ENCODE results near the gene KLF4. TPM values are rescaled to one million over a fixed set of nuclear protein-coding genes. Genes with fewer than 3 reads are reported as not detected.

KLF4 gene
- total RNA-seq, 1 experiment from 2014 or later: not detected

DNA sequence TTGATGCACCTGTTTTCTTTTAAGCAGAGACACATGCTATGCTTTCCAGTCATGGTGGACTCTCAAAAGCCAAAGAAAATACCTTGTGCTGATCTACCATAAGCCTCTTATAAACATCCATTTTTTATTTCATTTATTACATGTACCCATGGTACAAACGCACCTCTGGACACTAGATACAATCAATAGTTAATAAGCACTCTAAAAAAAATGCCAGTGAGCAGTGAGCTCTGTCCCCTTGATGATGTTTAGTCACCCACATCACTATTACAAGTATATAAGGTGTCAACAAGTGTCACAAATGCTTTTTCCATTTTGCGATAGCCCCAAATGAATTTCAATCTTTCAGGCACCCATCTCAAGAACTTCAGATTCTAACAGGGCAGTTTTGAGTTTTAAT, 5.9 kb downstream of the KLF4 start:
- Histone ChIP-seq H3K4me1 (ENCODE audit: low read length) (no peaks in the 10 kb centered on the region), H3K79me2 (ENCODE audit: low read length) (no peaks in the 10 kb centered on the region), H4K20me1 (ENCODE audit: insufficient read depth, low read depth, low read length) (no peaks in the 10 kb centered on the region), H2AFZ (ENCODE audit: low read length) (no peak overlapping the region), H3K27ac (ENCODE audit: low read length) (no peak overlapping the region), H3K4me3 (ENCODE audit: low read length) (no peak overlapping the region), H3K36me3 (ENCODE audit: insufficient read depth, low read length) (no peaks in the 10 kb centered on the region), H3K27me3 (ENCODE audit: low read length) (no peaks in the 10 kb centered on the region), H3K9me2 (replicated peaks; ENCODE audit: insufficient read depth, low read length) (no peaks in the 10 kb centered on the region), H3K4me2 (ENCODE audit: low read depth, low read length, poor library complexity, severe bottlenecking) (no peak overlapping the region), H3K9ac (ENCODE audit: low read length) (no peak overlapping the region), H3K9me3 (ENCODE audit: low read length) (no peaks in the 10 kb centered on the region)
- DNase-seq: no peak

GRCh38 chr9:107481035-107481434, 8.5 kb downstream of the KLF4 start:
- Histone ChIP-seq H3K27ac (ENCODE audit: low read length) (no peak overlapping the region), H3K9ac (ENCODE audit: low read length) (no peak overlapping the region), H4K20me1 (ENCODE audit: insufficient read depth, low read depth, low read length) (no peaks in the 10 kb centered on the region), H3K4me3 (ENCODE audit: low read length) (no peak overlapping the region), H3K4me1 (ENCODE audit: low read length) (no peaks in the 10 kb centered on the region), H3K9me3 (ENCODE audit: low read length) (no peaks in the 10 kb centered on the region), H3K9me2 (replicated peaks; ENCODE audit: insufficient read depth, low read length) (no peaks in the 10 kb centered on the region), H2AFZ (ENCODE audit: low read length) (no peak overlapping the region), H3K36me3 (ENCODE audit: insufficient read depth, low read length) (no peaks in the 10 kb centered on the region), H3K27me3 (ENCODE audit: low read length) (no peaks in the 10 kb centered on the region), H3K79me2 (ENCODE audit: low read length) (no peaks in the 10 kb centered on the region), H3K4me2 (ENCODE audit: low read depth, low read length, poor library complexity, severe bottlenecking) (no peak overlapping the region)
- DNase-seq: no peak

GRCh38 chr9:107480386-107480789, 9.2 kb downstream of the KLF4 start:
- H3K9me2 ChIP-seq (replicated peaks; ENCODE audit: insufficient read depth, low read length): no peaks in the 10 kb centered on the region
- no peaks in the 10 kb centered on the region for H3K4me1 ChIP-seq (ENCODE audit: low read length)
- no peak for DNase-seq
- no peak overlapping the region for H3K9ac ChIP-seq (ENCODE audit: low read length)
- no peak overlapping the region for H3K4me3 ChIP-seq (ENCODE audit: low read length)
- no peaks in the 10 kb centered on the region for H3K36me3 ChIP-seq (ENCODE audit: insufficient read depth, low read length)
- H3K79me2 ChIP-seq (ENCODE audit: low read length): no peaks in the 10 kb centered on the region
- no peaks in the 10 kb centered on the region for H3K27me3 ChIP-seq (ENCODE audit: low read length)
- H2AFZ ChIP-seq (ENCODE audit: low read length): no peak overlapping the region
- no peak overlapping the region for H3K27ac ChIP-seq (ENCODE audit: low read length)
- H3K4me2 ChIP-seq (ENCODE audit: low read depth, low read length, poor library complexity, severe bottlenecking): no peak overlapping the region
- H3K9me3 ChIP-seq (ENCODE audit: low read length): no peaks in the 10 kb centered on the region
- H4K20me1 ChIP-seq (ENCODE audit: insufficient read depth, low read depth, low read length): no peaks in the 10 kb centered on the region

GRCh38 chr9:107478805-107479204, 10.8 kb downstream of the KLF4 start:
- H4K20me1 ChIP-seq (ENCODE audit: insufficient read depth, low read depth, low read length): no peaks in the 10 kb centered on the region
- DNase-seq: no peak
- H3K9me3 ChIP-seq (ENCODE audit: low read length): no peaks in the 10 kb centered on the region

DNA sequence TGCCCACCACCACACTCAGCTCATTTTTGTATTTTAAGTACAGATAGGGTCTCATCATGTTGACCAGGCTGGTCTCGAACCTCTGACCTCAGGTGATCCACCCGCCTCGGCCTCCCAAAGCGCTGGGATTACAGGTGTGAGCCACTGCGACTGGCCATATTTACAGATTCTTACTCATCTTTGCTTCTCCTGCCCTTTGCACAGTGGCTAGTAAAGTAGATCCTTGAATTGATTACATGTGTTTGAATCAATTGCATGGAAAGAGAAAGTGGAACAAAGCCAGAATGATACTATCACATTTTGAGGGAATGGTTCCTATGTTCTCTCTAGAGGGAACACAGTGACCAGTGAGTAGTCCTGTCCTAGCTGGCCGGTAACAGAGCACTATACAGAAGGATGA, 15.4 kb downstream of the KLF4 start:
- no peaks in the 10 kb centered on the region for H4K20me1 ChIP-seq (ENCODE audit: insufficient read depth, low read depth, low read length)
- H3K4me2 ChIP-seq (ENCODE audit: low read depth, low read length, poor library complexity, severe bottlenecking): no peak overlapping the region
- H3K27ac ChIP-seq (ENCODE audit: low read length): no peak overlapping the region
- no peaks in the 10 kb centered on the region for H3K9me2 ChIP-seq (replicated peaks; ENCODE audit: insufficient read depth, low read length)
- no peaks in the 10 kb centered on the region for H3K4me1 ChIP-seq (ENCODE audit: low read length)
- H3K4me3 ChIP-seq (ENCODE audit: low read length): no peak overlapping the region
- H2AFZ ChIP-seq (ENCODE audit: low read length): no peak overlapping the region
- no peak overlapping the region for H3K9ac ChIP-seq (ENCODE audit: low read length)
- H3K79me2 ChIP-seq (ENCODE audit: low read length): no peaks in the 10 kb centered on the region
- no peaks in the 10 kb centered on the region for H3K27me3 ChIP-seq (ENCODE audit: low read length)
- DNase-seq: no peak
- H3K36me3 ChIP-seq (ENCODE audit: insufficient read depth, low read length): no peaks in the 10 kb centered on the region
- H3K9me3 ChIP-seq (ENCODE audit: low read length): no peaks in the 10 kb centered on the region

More at GRCh38 chr9:107478805-107479204, 10.8 kb downstream of the KLF4 start:
- H3K27me3 ChIP-seq (ENCODE audit: low read length): no peaks in the 10 kb centered on the region
- no peak overlapping the region for H3K9ac ChIP-seq (ENCODE audit: low read length)
- no peaks in the 10 kb centered on the region for H3K4me1 ChIP-seq (ENCODE audit: low read length)
- no peaks in the 10 kb centered on the region for H3K9me2 ChIP-seq (replicated peaks; ENCODE audit: insufficient read depth, low read length)
- no peaks in the 10 kb centered on the region for H3K79me2 ChIP-seq (ENCODE audit: low read length)
- no peak overlapping the region for H3K4me2 ChIP-seq (ENCODE audit: low read depth, low read length, poor library complexity, severe bottlenecking)
- H3K36me3 ChIP-seq (ENCODE audit: insufficient read depth, low read length): no peaks in the 10 kb centered on the region
- no peak overlapping the region for H3K4me3 ChIP-seq (ENCODE audit: low read length)
- no peak overlapping the region for H2AFZ ChIP-seq (ENCODE audit: low read length)
- no peak overlapping the region for H3K27ac ChIP-seq (ENCODE audit: low read length)

DNA sequence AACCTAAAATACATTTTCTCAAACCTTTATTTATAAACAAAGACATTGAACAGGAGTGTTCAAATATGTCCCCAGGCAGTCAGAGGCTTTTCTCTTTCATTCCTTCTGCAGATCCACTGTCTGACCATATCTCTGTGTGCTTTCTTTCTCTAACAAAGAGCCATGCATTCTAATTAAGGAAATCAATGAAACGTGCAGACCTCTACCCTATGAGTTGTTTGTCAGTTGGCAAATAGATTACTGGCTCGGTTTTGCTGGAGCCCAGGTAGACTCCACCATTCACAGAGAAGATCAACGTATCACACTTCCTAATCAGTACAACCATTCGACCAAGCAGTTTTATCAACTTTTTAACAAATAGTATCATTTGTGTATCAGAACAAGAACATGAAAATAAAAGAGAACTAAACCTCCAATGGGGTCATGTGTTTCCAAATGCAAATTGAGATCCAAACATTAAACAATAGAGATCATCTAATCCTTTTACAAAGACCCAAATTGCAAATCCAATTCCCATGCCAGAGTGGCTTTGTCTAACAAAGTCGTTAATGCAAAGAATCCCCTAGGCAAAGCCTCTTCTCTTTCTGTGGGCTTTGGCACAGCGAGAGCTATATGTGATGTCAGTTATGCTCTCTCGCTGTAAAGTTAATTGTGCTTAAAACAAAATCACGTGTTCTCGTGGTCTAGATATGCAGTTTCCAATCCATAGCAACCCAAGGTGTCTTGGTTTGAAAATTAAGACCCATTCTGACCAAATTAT, 16.8 kb downstream of the KLF4 start:
- H3K27me3 ChIP-seq (ENCODE audit: low read length): no peaks in the 10 kb centered on the region
- H3K9ac ChIP-seq (ENCODE audit: low read length): no peak overlapping the region
- H3K4me1 ChIP-seq (ENCODE audit: low read length): no peaks in the 10 kb centered on the region
- H3K36me3 ChIP-seq (ENCODE audit: insufficient read depth, low read length): no peaks in the 10 kb centered on the region
- no peak overlapping the region for H3K4me2 ChIP-seq (ENCODE audit: low read depth, low read length, poor library complexity, severe bottlenecking)
- no peaks in the 10 kb centered on the region for H4K20me1 ChIP-seq (ENCODE audit: insufficient read depth, low read depth, low read length)
- H2AFZ ChIP-seq (ENCODE audit: low read length): no peak overlapping the region
- H3K4me3 ChIP-seq (ENCODE audit: low read length): no peak overlapping the region
- H3K27ac ChIP-seq (ENCODE audit: low read length): no peak overlapping the region
- no peaks in the 10 kb centered on the region for H3K9me2 ChIP-seq (replicated peaks; ENCODE audit: insufficient read depth, low read length)
- H3K9me3 ChIP-seq (ENCODE audit: low read length): no peaks in the 10 kb centered on the region
- DNase-seq: no peak
- H3K79me2 ChIP-seq (ENCODE audit: low read length): no peaks in the 10 kb centered on the region

- DNase-seq: no peak
- H3K9me2 ChIP-seq (replicated peaks; ENCODE audit: insufficient read depth, low read length): no peaks in the 10 kb centered on the region
- H4K20me1 ChIP-seq (ENCODE audit: insufficient read depth, low read depth, low read length): no peaks in the 10 kb centered on the region
- H3K4me3 ChIP-seq (ENCODE audit: low read length): no peak overlapping the region
- no peak overlapping the region for H2AFZ ChIP-seq (ENCODE audit: low read length)
- H3K9me3 ChIP-seq (ENCODE audit: low read length): no peaks in the 10 kb centered on the region
- no peaks in the 10 kb centered on the region for H3K79me2 ChIP-seq (ENCODE audit: low read length)
- H3K9ac ChIP-seq (ENCODE audit: low read length): no peak overlapping the region
- no peaks in the 10 kb centered on the region for H3K4me1 ChIP-seq (ENCODE audit: low read length)
- no peak overlapping the region for H3K27ac ChIP-seq (ENCODE audit: low read length)
- H3K36me3 ChIP-seq (ENCODE audit: insufficient read depth, low read length): no peaks in the 10 kb centered on the region
- no peaks in the 10 kb centered on the region for H3K27me3 ChIP-seq (ENCODE audit: low read length)
- H3K4me2 ChIP-seq (ENCODE audit: low read depth, low read length, poor library complexity, severe bottlenecking): no peak overlapping the region
Measured at GRCh38 chr9:107471552-107471951, 18.0 kb downstream of the KLF4 start.

DNA sequence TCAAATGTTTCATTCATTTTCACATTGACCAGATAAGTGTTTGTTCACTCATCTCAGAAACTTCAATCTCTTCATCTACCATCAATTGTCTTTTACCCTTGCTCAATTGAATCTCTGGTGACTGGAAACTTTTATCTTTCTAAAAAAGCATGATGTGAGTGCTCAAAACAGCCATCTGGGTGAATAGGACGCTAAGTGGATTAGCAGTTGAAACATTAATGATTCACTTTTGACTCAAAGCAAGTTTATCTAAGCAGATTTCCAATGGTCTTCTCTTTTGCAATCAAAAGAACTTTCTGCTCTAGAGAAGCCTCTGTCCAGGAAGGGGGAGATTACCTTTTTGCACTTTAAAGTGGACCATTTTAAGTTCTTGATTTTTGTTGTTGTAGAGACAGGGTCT, 22.2 kb downstream of the KLF4 start:
- no peaks in the 10 kb centered on the region for H3K9me3 ChIP-seq (ENCODE audit: low read length)
- H3K9ac ChIP-seq (ENCODE audit: low read length): no peak overlapping the region
- DNase-seq: no peak
- no peaks in the 10 kb centered on the region for H3K4me1 ChIP-seq (ENCODE audit: low read length)
- H4K20me1 ChIP-seq (ENCODE audit: insufficient read depth, low read depth, low read length): no peaks in the 10 kb centered on the region
- H3K9me2 ChIP-seq (replicated peaks; ENCODE audit: insufficient read depth, low read length): no peaks in the 10 kb centered on the region
- no peak overlapping the region for H3K27ac ChIP-seq (ENCODE audit: low read length)
- H2AFZ ChIP-seq (ENCODE audit: low read length): no peak overlapping the region
- H3K79me2 ChIP-seq (ENCODE audit: low read length): no peaks in the 10 kb centered on the region
- no peaks in the 10 kb centered on the region for H3K36me3 ChIP-seq (ENCODE audit: insufficient read depth, low read length)
- H3K27me3 ChIP-seq (ENCODE audit: low read length): no peaks in the 10 kb centered on the region
- H3K4me3 ChIP-seq (ENCODE audit: low read length): no peak overlapping the region
- no peak overlapping the region for H3K4me2 ChIP-seq (ENCODE audit: low read depth, low read length, poor library complexity, severe bottlenecking)
